HCT116 (cell line): ENCODE measurements around the gene TIAM1. TPM values are rescaled to one million over a fixed set of nuclear protein-coding genes. Genes with fewer than 3 reads are reported as not detected.

ENCODE experiments used
- ATAC-seq: fragments of 200-7000 bp; cut with Tn5 transposase; 2 replicates; pipeline ENCODE4 v1.9.1; 2020; ENCODE audit warnings: mild to moderate bottlenecking, moderate library complexity
- BruUV-seq: library from RNA; stranded (reverse); fragments of 400-500 nt; replicated peaks from 2 replicates; lab custom pipeline; 2021; lab: Mats Ljungman, UMichigan
- CTCF ChIA-PET: fragments of 300-600 bp; sonication (Branson Sonifier 250); formaldehyde crosslinking; loops from one replicate; lab custom pipeline; 2021; ENCODE audit warnings: antibody characterized with exemption; lab: Charles Lee
- POLR2A ChIA-PET: fragments of 300-600, 350-600 bp; sonication (Branson Sonifier 250); formaldehyde crosslinking; loops from one replicate; lab custom pipeline; 2021; ENCODE audit warnings: antibody characterized with exemption; lab: Charles Lee
- RAD21 ChIA-PET, 2 experiments: fragments of 300-600 bp; sonication (Branson Sonifier 250); formaldehyde crosslinking; loops; one replicate each; lab custom pipeline; 2023; ENCODE audit warnings: low total read pairs in 2 of 2; ENCODE audit not compliant: uncharacterized antibody in 2 of 2, unreplicated experiment in 2 of 2, low non-redundant PET in 1 of 2; lab: Charles Lee
- DNase-seq: peaks from one replicate; pipeline ENCODE4 v3.0.0-alpha.2; 2010; ENCODE audit warnings: low read depth, low spot score
- H2AFZ ChIP-seq: fragments of 200-600 bp; shearing (Covaris generic), sonication (generic); 2 replicates; pipeline ENCODE4 v1.6.1; 2017; ENCODE audit warnings: low read depth, mixed run types, mixed read lengths, antibody characterized with exemption, low read length; ENCODE audit not compliant: poor library complexity, severe bottlenecking
- H3K27ac ChIP-seq: 2 replicates; pipeline ENCODE4 v1.5.1; 2012; ENCODE audit warnings: low read depth, low read length
- H3K27me3 ChIP-seq: fragments of 200-600 bp; sonication (generic); 2 replicates; pipeline ENCODE4 v1.6.1; 2016; ENCODE audit warnings: mixed run types, low read length, mixed read lengths; ENCODE audit not compliant: insufficient read depth
- H3K36me3 ChIP-seq, 2 experiments: fragments of 200-500 bp in 1 of 2; fragments of 200-600 bp in 1 of 2; sonication (Bioruptor generic) in 1 of 2; sonication (generic) in 1 of 2; 2 replicates each; pipeline versions ENCODE4 v1.5.1 to v1.6.1; 2014 to 2016; ENCODE audit warnings: low read length in 2 of 2, inconsistent platforms in 1 of 2, mixed read lengths in 1 of 2, mixed run types in 1 of 2; ENCODE audit not compliant: insufficient read depth in 2 of 2, control insufficient read depth in 1 of 2
- H3K4me1 ChIP-seq, 2 experiments: fragments of 200-600 bp in 1 of 2; sonication (generic) in 1 of 2; 2 replicates each; pipeline versions ENCODE4 v1.5.1 to v1.6.1; 2012 to 2017; ENCODE audit warnings: low read length in 2 of 2, inconsistent platforms in 1 of 2, mild to moderate bottlenecking in 1 of 2, mixed read lengths in 1 of 2, mixed run types in 1 of 2, moderate library complexity in 1 of 2; ENCODE audit not compliant: insufficient read depth in 2 of 2, control insufficient read depth in 1 of 2
- H3K4me2 ChIP-seq: fragments of 200-600 bp; sonication (generic); 2 replicates; pipeline ENCODE4 v1.6.1; 2017; ENCODE audit warnings: mixed run types, low read length, mixed read lengths
- H3K4me3 ChIP-seq, 2 experiments: fragments of 200-600 bp in 1 of 2; sonication (generic) in 1 of 2; replicated peaks in 1 of 2; 2 replicates each; pipeline ENCODE4 v1.5.1; 2011 to 2016; ENCODE audit warnings: low read length in 2 of 2, control low read depth in 1 of 2, low read depth in 1 of 2, mild to moderate bottlenecking in 1 of 2, mixed read lengths in 1 of 2, mixed run types in 1 of 2
- H3K79me2 ChIP-seq: fragments of 200-600 bp; sonication (generic); 2 replicates; pipeline ENCODE4 v1.6.1; 2017; ENCODE audit warnings: mild to moderate bottlenecking, mixed run types, low read length, moderate library complexity, mixed read lengths; ENCODE audit not compliant: insufficient read depth
- H3K9ac ChIP-seq: fragments of 200-600 bp; sonication (generic); 2 replicates; pipeline ENCODE4 v1.6.1; 2016; ENCODE audit warnings: low read length, mixed read lengths
- H3K9me2 ChIP-seq: fragments of 200-600 bp; sonication (generic), shearing (Covaris generic); 2 replicates; pipeline ENCODE4 v1.6.1; 2017; ENCODE audit warnings: mixed run types, mild to moderate bottlenecking, moderate library complexity; ENCODE audit not compliant: insufficient read depth
- H3K9me3 ChIP-seq, 2 experiments: fragments of 200-500 bp in 1 of 2; fragments of 200-600 bp in 1 of 2; sonication (Bioruptor generic) in 1 of 2; sonication (generic) in 1 of 2; 2 replicates each; pipeline ENCODE4 v1.6.1; 2014 to 2017; ENCODE audit warnings: low read length in 2 of 2, mixed read lengths in 2 of 2, inconsistent platforms in 1 of 2, low read depth in 1 of 2, mild to moderate bottlenecking in 1 of 2, mixed run types in 1 of 2, moderate library complexity in 1 of 2; ENCODE audit not compliant: control insufficient read depth in 1 of 2, insufficient read depth in 1 of 2
- H4K20me1 ChIP-seq: fragments of 200-600 bp; sonication (generic), shearing (Covaris generic); 2 replicates; pipeline ENCODE4 v1.6.1; 2017; ENCODE audit warnings: mixed run types, mild to moderate bottlenecking, moderate library complexity; ENCODE audit not compliant: insufficient read depth
- EZH2 ChIP-seq: fragments of 200-600 bp; sonication (generic); IDR thresholded peaks from 2 replicates; pipeline ENCODE4 v1.6.1; 2017; ENCODE audit warnings: antibody characterized with exemption, mixed run types
- FOSL1 ChIP-seq: IDR thresholded peaks from 2 replicates; pipeline ENCODE4 v1.6.1; 2012; ENCODE audit warnings: low read depth
- RAD21 ChIP-seq: IDR thresholded peaks from 2 replicates; pipeline ENCODE4 v1.6.1; 2012; ENCODE audit warnings: low read depth, mild to moderate bottlenecking
- SIN3A ChIP-seq: IDR thresholded peaks from 2 replicates; pipeline ENCODE4 v1.6.1; 2012; ENCODE audit warnings: low read depth
- SP1 ChIP-seq: IDR thresholded peaks from 2 replicates; pipeline ENCODE4 v1.6.1; 2012; ENCODE audit warnings: low read depth
- SRF ChIP-seq: IDR thresholded peaks from 2 replicates; pipeline ENCODE4 v1.6.1; 2012; ENCODE audit warnings: low read depth
- ZFX ChIP-seq: fragments of 450-650 bp; IDR thresholded peaks from 2 replicates; pipeline ENCODE4 v1.6.1; 2017
- intact Hi-C: fragments of 100-400 bp; cut with micrococcal nuclease; formaldehyde crosslinking; loops from 2 replicates; pipeline ENCODE4 v1.10.0; 2022
- total RNA-seq: library from RNA; stranded (reverse); gene quantifications from one replicate; pipeline ENCODE4 v1.2.1, GENCODE V29; 2021; ENCODE audit not compliant: unreplicated experiment
- TF ChIP-seq, protein P1 (sequence below): IDR thresholded peaks from 2 replicates; pipeline ENCODE4 v1.6.1; 2012
- TF ChIP-seq, protein P2 (sequence below): IDR thresholded peaks from 2 replicates; pipeline ENCODE4 v1.6.1; 2011; ENCODE audit warnings: mild to moderate bottlenecking, low read length, moderate library complexity; ENCODE audit not compliant: insufficient replicate concordance; ENCODE audit errors: extremely low read depth
- TF ChIP-seq, protein P3 (sequence below): IDR thresholded peaks from 2 replicates; pipeline ENCODE4 v1.6.1; 2012
- TF ChIP-seq, protein P4 (sequence below): IDR thresholded peaks from 2 replicates; pipeline ENCODE4 v1.6.1; 2012; ENCODE audit warnings: low read depth

TIAM1 gene
- total RNA-seq, 1 experiment from 2014 or later = 47.8 TPM

DNA sequence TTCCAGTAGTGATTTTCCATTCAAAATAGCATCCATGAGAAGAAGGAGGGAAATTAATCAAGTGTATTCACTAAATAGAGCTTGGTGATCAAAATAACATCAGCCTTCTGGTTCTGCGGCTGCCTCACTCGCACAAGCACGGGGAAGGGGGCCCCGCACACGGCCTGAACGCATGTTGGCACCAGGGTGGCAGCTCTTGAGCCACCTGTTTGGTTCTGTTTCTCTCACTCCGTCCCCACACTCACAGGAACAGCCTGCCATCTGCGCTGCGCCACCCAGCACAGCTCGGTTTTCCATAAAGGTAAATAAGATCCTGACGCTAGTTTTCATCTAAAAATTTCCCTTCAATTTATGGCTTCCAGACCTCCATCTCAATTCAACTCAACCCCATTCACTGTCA, 49.4 kb downstream of the TIAM1 start:
- H3K4me1 ChIP-seq = peaks cover 21 to 41% of the 10 kb centered on the region in 2 experiments
- TF ChIP-seq ZFX = no peak
- TF ChIP-seq SRF = no peak
- TF ChIP-seq, protein P1, sequence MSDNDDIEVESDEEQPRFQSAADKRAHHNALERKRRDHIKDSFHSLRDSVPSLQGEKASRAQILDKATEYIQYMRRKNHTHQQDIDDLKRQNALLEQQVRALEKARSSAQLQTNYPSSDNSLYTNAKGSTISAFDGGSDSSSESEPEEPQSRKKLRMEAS = no peak
- no peak for TF ChIP-seq SIN3A
- TF ChIP-seq EZH2 = no peak
- TF ChIP-seq, all 23 proteins: peak for 0
- ChIA-PET RAD21 (no interaction called here), POLR2A (interaction anchor here (2.9 kb wide), 1 partner anchor 10 kb away, joined by 13 read pairs; no protein-coding TSS in a partner anchor), CTCF (no interaction called here)
- no peaks in the 10 kb centered on the region for H3K9me2 ChIP-seq
- no peaks in the 10 kb centered on the region for H3K27me3 ChIP-seq
- no peak overlapping the region; a peak in 1 of 4 replicates for H3K4me3 ChIP-seq
- H4K20me1 ChIP-seq = no peaks in the 10 kb centered on the region
- ATAC-seq (no peak), DNase-seq (no peak)
- H3K79me2 ChIP-seq = no peaks in the 10 kb centered on the region
- H3K9me3 ChIP-seq = no peaks in the 10 kb centered on the region
- H2AFZ ChIP-seq = no peak overlapping the region
- H3K4me2 ChIP-seq = peak overlapping the region; percentile 75
- BruUV-seq = no TSS peak
- peak overlapping the region; percentile 36 for H3K9ac ChIP-seq
- intact Hi-C loops = no loop called here
- no peaks in the 10 kb centered on the region for H3K36me3 ChIP-seq
- peak overlapping the region; percentile 48; the same call in 1 of the 2 replicates for H3K27ac ChIP-seq

DNA sequence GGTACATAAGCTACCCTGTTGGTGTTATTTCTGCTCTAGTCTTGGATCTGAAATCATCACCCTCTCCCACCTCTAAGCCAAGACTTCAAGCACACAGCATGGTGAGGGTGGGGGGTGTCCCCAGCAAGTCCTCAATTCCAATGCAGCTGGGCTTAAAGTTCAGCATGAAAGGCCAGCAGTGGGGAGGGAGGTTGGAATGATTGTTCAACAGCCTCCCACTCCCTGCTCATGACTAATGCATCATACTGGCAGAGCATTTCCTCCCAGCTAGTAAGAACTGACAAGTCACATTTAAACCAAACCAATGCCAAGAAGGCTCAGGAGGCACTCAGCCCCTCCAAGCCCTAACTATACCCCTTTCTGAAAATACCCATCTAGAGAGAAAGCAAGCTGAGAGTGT, 50.1 kb downstream of the TIAM1 start:
- no peaks in the 10 kb centered on the region for H3K27me3 ChIP-seq
- H3K79me2 ChIP-seq = no peaks in the 10 kb centered on the region
- H3K4me2 ChIP-seq = peak overlapping the region; percentile 75
- peak overlapping the region in 1 of 2 experiments; percentile 17; a peak in 2 of 4 replicates for H3K4me3 ChIP-seq
- peaks cover 14 to 35% of the 10 kb centered on the region in 2 experiments for H3K4me1 ChIP-seq
- no peaks in the 10 kb centered on the region for H4K20me1 ChIP-seq
- intact Hi-C loops = no loop called here
- no peak overlapping the region for H2AFZ ChIP-seq
- H3K27ac ChIP-seq = peak overlapping the region; percentile 48
- H3K36me3 ChIP-seq = no peaks in the 10 kb centered on the region
- no peaks in the 10 kb centered on the region for H3K9me3 ChIP-seq
- ChIA-PET CTCF (interaction anchor here (1.0 kb wide), 1 partner anchor 287 kb away, joined by 3 read pairs; no protein-coding TSS in a partner anchor), POLR2A (interaction anchor here (2.9 kb wide), 1 partner anchor 9 kb away, joined by 13 read pairs; no protein-coding TSS in a partner anchor), RAD21 (interaction anchor here in 1 of 2 experiments (0.6 kb wide), 1 partner anchor 10 kb away, joined by 3 read pairs; no protein-coding TSS in a partner anchor)
- no peaks in the 10 kb centered on the region for H3K9me2 ChIP-seq
- no TSS peak for BruUV-seq
- H3K9ac ChIP-seq = peak overlapping the region; percentile 36
- ATAC-seq = peak; percentile 87
- peak; percentile 64 for DNase-seq
- no peak for TF ChIP-seq RAD21
- peak; percentile 66 for TF ChIP-seq SP1
- TF ChIP-seq SIN3A = no peak
- peak; percentile 60; the same call in 1 of the 2 replicates for TF ChIP-seq FOSL1
- TF ChIP-seq, protein P2, sequence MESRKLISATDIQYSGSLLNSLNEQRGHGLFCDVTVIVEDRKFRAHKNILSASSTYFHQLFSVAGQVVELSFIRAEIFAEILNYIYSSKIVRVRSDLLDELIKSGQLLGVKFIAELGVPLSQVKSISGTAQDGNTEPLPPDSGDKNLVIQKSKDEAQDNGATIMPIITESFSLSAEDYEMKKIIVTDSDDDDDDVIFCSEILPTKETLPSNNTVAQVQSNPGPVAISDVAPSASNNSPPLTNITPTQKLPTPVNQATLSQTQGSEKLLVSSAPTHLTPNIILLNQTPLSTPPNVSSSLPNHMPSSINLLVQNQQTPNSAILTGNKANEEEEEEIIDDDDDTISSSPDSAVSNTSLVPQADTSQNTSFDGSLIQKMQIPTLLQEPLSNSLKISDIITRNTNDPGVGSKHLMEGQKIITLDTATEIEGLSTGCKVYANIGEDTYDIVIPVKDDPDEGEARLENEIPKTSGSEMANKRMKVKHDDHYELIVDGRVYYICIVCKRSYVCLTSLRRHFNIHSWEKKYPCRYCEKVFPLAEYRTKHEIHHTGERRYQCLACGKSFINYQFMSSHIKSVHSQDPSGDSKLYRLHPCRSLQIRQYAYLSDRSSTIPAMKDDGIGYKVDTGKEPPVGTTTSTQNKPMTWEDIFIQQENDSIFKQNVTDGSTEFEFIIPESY = no peak
- TF ChIP-seq, protein P3, sequence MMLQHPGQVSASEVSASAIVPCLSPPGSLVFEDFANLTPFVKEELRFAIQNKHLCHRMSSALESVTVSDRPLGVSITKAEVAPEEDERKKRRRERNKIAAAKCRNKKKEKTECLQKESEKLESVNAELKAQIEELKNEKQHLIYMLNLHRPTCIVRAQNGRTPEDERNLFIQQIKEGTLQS = no peak
- TF ChIP-seq EZH2 = no peak
- no peak for TF ChIP-seq ZFX
- TF ChIP-seq, protein P4, sequence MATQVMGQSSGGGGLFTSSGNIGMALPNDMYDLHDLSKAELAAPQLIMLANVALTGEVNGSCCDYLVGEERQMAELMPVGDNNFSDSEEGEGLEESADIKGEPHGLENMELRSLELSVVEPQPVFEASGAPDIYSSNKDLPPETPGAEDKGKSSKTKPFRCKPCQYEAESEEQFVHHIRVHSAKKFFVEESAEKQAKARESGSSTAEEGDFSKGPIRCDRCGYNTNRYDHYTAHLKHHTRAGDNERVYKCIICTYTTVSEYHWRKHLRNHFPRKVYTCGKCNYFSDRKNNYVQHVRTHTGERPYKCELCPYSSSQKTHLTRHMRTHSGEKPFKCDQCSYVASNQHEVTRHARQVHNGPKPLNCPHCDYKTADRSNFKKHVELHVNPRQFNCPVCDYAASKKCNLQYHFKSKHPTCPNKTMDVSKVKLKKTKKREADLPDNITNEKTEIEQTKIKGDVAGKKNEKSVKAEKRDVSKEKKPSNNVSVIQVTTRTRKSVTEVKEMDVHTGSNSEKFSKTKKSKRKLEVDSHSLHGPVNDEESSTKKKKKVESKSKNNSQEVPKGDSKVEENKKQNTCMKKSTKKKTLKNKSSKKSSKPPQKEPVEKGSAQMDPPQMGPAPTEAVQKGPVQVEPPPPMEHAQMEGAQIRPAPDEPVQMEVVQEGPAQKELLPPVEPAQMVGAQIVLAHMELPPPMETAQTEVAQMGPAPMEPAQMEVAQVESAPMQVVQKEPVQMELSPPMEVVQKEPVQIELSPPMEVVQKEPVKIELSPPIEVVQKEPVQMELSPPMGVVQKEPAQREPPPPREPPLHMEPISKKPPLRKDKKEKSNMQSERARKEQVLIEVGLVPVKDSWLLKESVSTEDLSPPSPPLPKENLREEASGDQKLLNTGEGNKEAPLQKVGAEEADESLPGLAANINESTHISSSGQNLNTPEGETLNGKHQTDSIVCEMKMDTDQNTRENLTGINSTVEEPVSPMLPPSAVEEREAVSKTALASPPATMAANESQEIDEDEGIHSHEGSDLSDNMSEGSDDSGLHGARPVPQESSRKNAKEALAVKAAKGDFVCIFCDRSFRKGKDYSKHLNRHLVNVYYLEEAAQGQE = no peak
- no peak for TF ChIP-seq SRF
